Testis (tissue), 3 donors: ENCODE data around the gene DIP2B. TPM values are rescaled to one million over a fixed set of nuclear protein-coding genes. Genes with fewer than 3 reads are reported as not detected.

Experiments
- DNase-seq: peaks from one replicate; pipeline ENCODE4 v3.0.0-alpha.2; 2019
- H3K27ac ChIP-seq, 2 donors: fragments of 200-600 bp; sonication (generic); one replicate each; pipeline ENCODE4 v1.5.1; 2019
- H3K27me3 ChIP-seq: fragments of 200-600 bp; sonication (generic); one replicate; pipeline ENCODE4 v1.5.1; 2019
- H3K36me3 ChIP-seq: fragments of 200-600 bp; sonication (generic); one replicate; pipeline ENCODE4 v1.5.1; 2017; ENCODE audit warnings: low read depth; ENCODE audit errors: missing control alignments
- H3K4me1 ChIP-seq: fragments of 200-600 bp; sonication (generic); one replicate; pipeline ENCODE4 v1.5.1; 2019
- H3K4me3 ChIP-seq, 2 donors: fragments of 200-600 bp; sonication (generic); one replicate each; pipeline ENCODE4 v1.5.1; 2017 to 2019
- H3K9me3 ChIP-seq: fragments of 200-600 bp; sonication (generic); one replicate; pipeline ENCODE4 v1.5.1; 2017
- CTCF ChIP-seq, 3 experiments: fragments of 450-650 bp in 2 of 3; fragments of 200-600 bp in 1 of 3; sonication (generic) in 1 of 3; IDR thresholded peaks; one replicate each; pipeline ENCODE4 v1.5.1; 2016 to 2019; ENCODE audit warnings: antibody characterized with exemption in 3 of 3, mild to moderate bottlenecking in 2 of 3, moderate library complexity in 1 of 3
- POLR2A ChIP-seq: fragments of 450-650 bp; IDR thresholded peaks from one replicate; pipeline ENCODE4 v1.6.1; 2017; ENCODE audit warnings: antibody characterized with exemption, mild to moderate bottlenecking, moderate library complexity
- WGBS, 2 donors: methylation state at CpG; one replicate each; pipeline ENCODE4 v1.1.5; 2018; 5-methylcytosine and 5-hydroxymethylcytosine counted together
- intact Hi-C: fragments of 100-400 bp; cut with DNase I; formaldehyde crosslinking; loops from one replicate; pipeline ENCODE4 v1.15.1; 2023; ENCODE audit warnings: low total_unique reads
- polyA plus RNA-seq: library from polyadenylated mRNA; stranded (reverse); fragments of 350-450 nt; fragmentation: Illumina TruSeq; extraction: RNeasy Lipid Tissue Mini Kit (QIAGEN cat#74804); gene quantifications from one replicate; pipeline ENCODE4 v1.2.3, GENCODE V29; 2014; ENCODE audit warnings: low read depth, low replicate concordance; ENCODE audit not compliant: insufficient read depth
- total RNA-seq, 2 donors: library from RNA; depleted of rRNA; stranded (reverse); fragments of >200 nt; gene quantifications; one replicate each; pipeline ENCODE4 v1.2.3, GENCODE V29; 2016

DIP2B gene
- total and polyA plus RNA-seq, 3 donors from 2014 or later: 19.1 to 57.1 (median 43.5) TPM

- TF ChIP-seq POLR2A (no peak), CTCF (IDR thresholded peaks at IDR 0.05) (no peak)
- no peaks in the 10 kb centered on the region for H3K27me3 ChIP-seq
- H3K36me3 ChIP-seq: no peaks in the 10 kb centered on the region
- no peak overlapping the region for H3K4me3 ChIP-seq
- DNase-seq: no peak
- 51 to 64% methylated on average over 10 of the region's 10 CpGs for WGBS, 2 donors
- intact Hi-C loops: no loop called here
- peaks cover 41% of the 10 kb centered on the region for H3K4me1 ChIP-seq
- no peaks in the 10 kb centered on the region for H3K9me3 ChIP-seq
- peak overlapping the region; percentile 22 to 58 for H3K27ac ChIP-seq
These were observed 106.4 kb downstream of the DIP2B start for GRCh38 chr12:50611021-50611744.

GRCh38 chr12:50612882-50613281 lies 108.1 kb downstream of the DIP2B start:
- Histone ChIP-seq H3K27me3 (no peaks in the 10 kb centered on the region), H3K4me1 (peaks cover 47% of the 10 kb centered on the region), H3K9me3 (no peaks in the 10 kb centered on the region), H3K4me3 (no peak overlapping the region), H3K36me3 (no peaks in the 10 kb centered on the region), H3K27ac (peak overlapping the region in 1 of 2 donors; percentile 59)
- TF ChIP-seq CTCF (IDR thresholded peaks at IDR 0.05) (no peak), POLR2A (no peak)
- 28 to 30% methylated on average over 3 of the region's 3 CpGs for WGBS, 2 donors
- intact Hi-C loops: no loop called here
- DNase-seq: peak; percentile 35

- Histone ChIP-seq H3K27ac (peak overlapping the region in 1 of 2 donors; percentile 59), H3K27me3 (no peaks in the 10 kb centered on the region), H3K4me1 (peaks cover 43% of the 10 kb centered on the region), H3K4me3 (no peak overlapping the region), H3K36me3 (no peaks in the 10 kb centered on the region), H3K9me3 (no peaks in the 10 kb centered on the region)
- no peak for DNase-seq
- intact Hi-C loops: no loop called here
- TF ChIP-seq CTCF (IDR thresholded peaks at IDR 0.05): no peak
- no peak for TF ChIP-seq POLR2A
- 90 to 93% methylated on average over 4 of the region's 4 CpGs for WGBS, 2 donors
These were observed 108.7 kb downstream of the DIP2B start for GRCh38 chr12:50613463-50613862.

- DNase-seq: no peak
- H3K27ac ChIP-seq: peak overlapping the region in 1 of 2 donors; percentile 59
These were observed 109.5 kb downstream of the DIP2B start for GRCh38 chr12:50614167-50614759.

More at GRCh38 chr12:50614167-50614759, 109.5 kb downstream of the DIP2B start:
- no peaks in the 10 kb centered on the region for H3K27me3 ChIP-seq
- H3K4me3 ChIP-seq: no peak overlapping the region
- TF ChIP-seq POLR2A: no peak
- no peak for TF ChIP-seq CTCF (IDR thresholded peaks at IDR 0.05)
- H3K9me3 ChIP-seq: no peaks in the 10 kb centered on the region
- WGBS, 2 donors: 57 to 68% methylated on average over 4 of the region's 4 CpGs
- H3K4me1 ChIP-seq: peaks cover 43% of the 10 kb centered on the region
- no peaks in the 10 kb centered on the region for H3K36me3 ChIP-seq
- intact Hi-C loops: no loop called here
